IMR-90 (cell line): ENCODE data around the gene ZDHHC22. TPM values are rescaled to one million over a fixed set of nuclear protein-coding genes. Genes with fewer than 3 reads are reported as not detected.

Experiments used
- ATAC-seq: fragments of 200-7000 bp; cut with Tn5 transposase; 2 replicates; pipeline ENCODE4 v1.9.1; 2020; ENCODE audit warnings: low read depth, mild to moderate bottlenecking, moderate library complexity
- BruUV-seq: library from RNA; stranded (reverse); fragments of 400-500 nt; replicated peaks from 2 replicates; lab custom pipeline; 2021; lab: Mats Ljungman, UMichigan
- CTCF ChIA-PET: fragments of 300-600 bp; formaldehyde crosslinking; extraction: SDS; loops from one replicate; lab custom pipeline; 2021; ENCODE audit warnings: antibody characterized with exemption; lab: Yijun Ruan, JAX
- POLR2A ChIA-PET: fragments of 300-600 bp; sonication (Branson Sonifier 250); formaldehyde crosslinking; loops from one replicate; lab custom pipeline; 2022; ENCODE audit warnings: antibody characterized with exemption; ENCODE audit not compliant: unreplicated experiment; lab: Charles Lee
- DNase-seq: peaks from one replicate; pipeline ENCODE4 v3.0.0; 2013
- H2AFZ ChIP-seq: replicated peaks from 2 replicates; pipeline ENCODE3; 2013; ENCODE audit warnings: low read length, mild to moderate bottlenecking; ENCODE audit not compliant: poor library complexity
- H2AK5ac ChIP-seq: 2 replicates; pipeline ENCODE4 v1.6.1; 2013; ENCODE audit warnings: low read depth, low read length, inconsistent platforms
- H2AK9ac ChIP-seq: replicated peaks from 2 replicates; pipeline ENCODE3; 2013; ENCODE audit warnings: mild to moderate bottlenecking, low read depth, low read length, moderate library complexity; ENCODE audit not compliant: poor library complexity
- H2BK120ac ChIP-seq: 2 replicates; pipeline ENCODE4 v1.6.1; 2013; ENCODE audit warnings: low read depth, low read length, inconsistent platforms
- H2BK15ac ChIP-seq: 3 replicates; pipeline ENCODE4 v1.6.1; 2013; ENCODE audit warnings: low read depth, low read length, inconsistent platforms
- H2BK20ac ChIP-seq: 2 replicates; pipeline ENCODE4 v1.6.1; 2013; ENCODE audit warnings: low read depth, mild to moderate bottlenecking, inconsistent platforms, low read length, moderate library complexity
- H2BK5ac ChIP-seq: 2 replicates; pipeline ENCODE4 v1.6.1; 2013; ENCODE audit warnings: mild to moderate bottlenecking, low read depth, low read length, inconsistent platforms; ENCODE audit not compliant: poor library complexity, severe bottlenecking
- H3K14ac ChIP-seq: replicated peaks from 2 replicates; pipeline ENCODE4 v1.6.1; 2013; ENCODE audit warnings: low read depth, low read length, inconsistent platforms
- H3K18ac ChIP-seq: 2 replicates; pipeline ENCODE4 v1.6.1; 2013; ENCODE audit warnings: low read depth, low read length, control low read depth
- H3K23ac ChIP-seq: 2 replicates; pipeline ENCODE4 v1.6.1; 2013; ENCODE audit warnings: low read depth, low read length, inconsistent platforms
- H3K27ac ChIP-seq: 2 replicates; pipeline ENCODE4 v1.5.1; 2013; ENCODE audit warnings: mild to moderate bottlenecking, control low read depth, low read length; ENCODE audit not compliant: insufficient read depth
- H3K27me3 ChIP-seq: 2 replicates; pipeline ENCODE4 v1.6.1; 2013; ENCODE audit warnings: low read length; ENCODE audit not compliant: control insufficient read depth, insufficient read depth
- H3K36me3 ChIP-seq: 2 replicates; pipeline ENCODE4 v1.6.1; 2013; ENCODE audit warnings: low read length, mixed read lengths; ENCODE audit not compliant: control insufficient read depth, insufficient read depth
- H3K4ac ChIP-seq: 2 replicates; pipeline ENCODE4 v1.6.1; 2013; ENCODE audit warnings: low read depth, low read length, inconsistent platforms
- H3K4me1 ChIP-seq: 2 replicates; pipeline ENCODE4 v1.6.1; 2013; ENCODE audit warnings: low read length, mixed read lengths; ENCODE audit not compliant: control insufficient read depth, insufficient read depth
- H3K4me2 ChIP-seq: 2 replicates; pipeline ENCODE4 v1.6.1; 2013; ENCODE audit warnings: low read depth, mild to moderate bottlenecking, control low read depth, low read length, moderate library complexity
- H3K4me3 ChIP-seq: 2 replicates; pipeline ENCODE4 v1.5.1; 2013; ENCODE audit warnings: low read depth, mild to moderate bottlenecking, control low read depth, low read length, moderate library complexity; ENCODE audit not compliant: insufficient read depth
- H3K56ac ChIP-seq: 2 replicates; pipeline ENCODE4 v1.6.1; 2013; ENCODE audit warnings: low read length, inconsistent platforms; ENCODE audit not compliant: insufficient read depth; ENCODE audit errors: extremely low read depth
- H3K79me1 ChIP-seq, 2 experiments: 2 replicates each; pipeline ENCODE4 v1.6.1; 2013; ENCODE audit warnings: low read length in 2 of 2, inconsistent platforms in 1 of 2, low read depth in 1 of 2
- H3K9ac ChIP-seq: 2 replicates; pipeline ENCODE4 v1.6.1; 2013; ENCODE audit warnings: low read depth, low read length, control low read depth
- H3K9me1 ChIP-seq: 2 replicates; pipeline ENCODE4 v1.6.1; 2013; ENCODE audit warnings: low read length, inconsistent platforms; ENCODE audit not compliant: insufficient read depth
- H3K9me3 ChIP-seq: 2 replicates; pipeline ENCODE4 v1.6.1; 2013; ENCODE audit warnings: low read length; ENCODE audit not compliant: control insufficient read depth, insufficient read depth
- H4K20me1 ChIP-seq: 2 replicates; pipeline ENCODE4 v1.6.1; 2013; ENCODE audit warnings: low read length, inconsistent platforms; ENCODE audit not compliant: insufficient read depth
- H4K5ac ChIP-seq: 2 replicates; pipeline ENCODE4 v1.6.1; 2013; ENCODE audit warnings: mild to moderate bottlenecking, low read depth, low read length, control low read depth
- H4K8ac ChIP-seq, 2 experiments: 2 replicates each; pipeline ENCODE4 v1.6.1; 2013; ENCODE audit warnings: low read depth in 2 of 2, low read length in 2 of 2, control low read depth in 1 of 2, inconsistent platforms in 1 of 2
- H4K91ac ChIP-seq: 2 replicates; pipeline ENCODE4 v1.6.1; 2013; ENCODE audit warnings: low read depth, low read length, inconsistent platforms; ENCODE audit not compliant: insufficient read depth
- BHLHE40 ChIP-seq: fragments of 150-350 bp; IDR thresholded peaks from 2 replicates; pipeline ENCODE4 v1.6.1; 2016; ENCODE audit warnings: mild to moderate bottlenecking, low read depth, low read length
- CEBPB ChIP-seq: IDR thresholded peaks from 2 replicates; pipeline ENCODE4 v1.6.1; 2012; ENCODE audit warnings: low read depth, low read length, improper control_type of control experiment
- ELK1 ChIP-seq: fragments of 150-350 bp; IDR thresholded peaks from 2 replicates; pipeline ENCODE4 v1.6.1; 2016; ENCODE audit warnings: low read depth, mild to moderate bottlenecking, low read length, moderate library complexity, borderline replicate concordance
- FOS ChIP-seq: fragments of 150-350 bp; IDR thresholded peaks from 2 replicates; pipeline ENCODE4 v1.6.1; 2016; ENCODE audit warnings: low read depth, low read length
- MAFK ChIP-seq: IDR thresholded peaks from 2 replicates; pipeline ENCODE4 v1.6.1; 2012; ENCODE audit warnings: low read depth, low read length, improper control_type of control experiment
- MXI1 ChIP-seq: IDR thresholded peaks from 2 replicates; pipeline ENCODE4 v1.6.1; 2012; ENCODE audit warnings: low read depth, mild to moderate bottlenecking, low read length, moderate library complexity, borderline replicate concordance
- NFE2L2 ChIP-seq: fragments of 150-350 bp; IDR thresholded peaks from 2 replicates; pipeline ENCODE4 v1.6.1; 2016; ENCODE audit warnings: low read depth, mild to moderate bottlenecking, low read length
- RAD21 ChIP-seq: IDR thresholded peaks from 2 replicates; pipeline ENCODE4 v1.6.1; 2012; ENCODE audit warnings: low read length, improper control_type of control experiment
- RCOR1 ChIP-seq: IDR thresholded peaks from 2 replicates; pipeline ENCODE4 v1.6.1; 2012; ENCODE audit warnings: mild to moderate bottlenecking, low read length, improper control_type of control experiment; ENCODE audit not compliant: insufficient replicate concordance
- RFX5 ChIP-seq: IDR thresholded peaks from 2 replicates; pipeline ENCODE4 v1.8.0; 2012; ENCODE audit warnings: low read depth, mild to moderate bottlenecking, low read length, moderate library complexity
- SMC3 ChIP-seq: fragments of 150-350 bp; IDR thresholded peaks from 2 replicates; pipeline ENCODE4 v1.6.1; 2016; ENCODE audit warnings: low read depth, mild to moderate bottlenecking, antibody characterized with exemption, low read length, moderate library complexity
- USF2 ChIP-seq: fragments of 150-350 bp; IDR thresholded peaks from 2 replicates; pipeline ENCODE4 v1.6.1; 2017; ENCODE audit warnings: mild to moderate bottlenecking, antibody characterized with exemption, low read length, low read depth
- WGBS, 2 experiments: methylation state at CpG; one replicate each; pipeline versions ENCODE4 v1.1.5 to v1.1.7; 2013; ENCODE audit warnings: missing lambda C conversion rate in 2 of 2; ENCODE audit not compliant: insufficient read length in 1 of 2; ENCODE audit errors: extremely low coverage in 2 of 2; 5-methylcytosine and 5-hydroxymethylcytosine counted together
- dilution Hi-C: fragments of 300-500 bp; cut with HindIII; formaldehyde crosslinking; loops from one replicate; pipeline ENCODE4 v1.14.3; 2018; ENCODE audit warnings: low sequenced_read_pairs; ENCODE audit not compliant: unreplicated experiment
- in situ Hi-C: fragments of 300-500 bp; cut with MboI; formaldehyde crosslinking; loops from 3 replicates; pipeline ENCODE4 v1.14.3; 2019; ENCODE audit warnings: low sequenced_read_pairs, inconsistent platforms, mixed read lengths
- intact Hi-C: fragments of 100-400 bp; cut with micrococcal nuclease; formaldehyde crosslinking; loops from 2 replicates; pipeline ENCODE4 v1.10.0; 2022
- polyA plus RNA-seq, 3 experiments: library from polyadenylated mRNA; depleted of rRNA; stranded (reverse); fragments of >200 nt; gene quantifications; 2 replicates each; pipeline ENCODE4 v1.2.3, GENCODE V29; 2012; ENCODE audit warnings: low replicate concordance in 1 of 3
- total RNA-seq: library from RNA; depleted of rRNA; stranded (reverse); fragments of >200 nt; gene quantifications from 2 replicates; pipeline ENCODE4 v1.2.3, GENCODE V29; 2012

Gene ZDHHC22
- total and polyA plus RNA-seq, 2 of the 4 experiments (the other 2 are of a cell fraction): not detected

GRCh38 chr14:77122526-77123125 is 19.0 kb downstream of the ZDHHC22 start:
- H3K14ac ChIP-seq: no peak overlapping the region
- intact Hi-C loops: no loop called here
- no TSS peak for BruUV-seq
- no peak overlapping the region for H2BK5ac ChIP-seq
- no peaks in the 10 kb centered on the region for H3K9me3 ChIP-seq
- no peaks in the 10 kb centered on the region for H3K79me1 ChIP-seq
- H2AK5ac ChIP-seq: no peak overlapping the region
- H3K36me3 ChIP-seq: no peaks in the 10 kb centered on the region
- no peak overlapping the region for H3K9ac ChIP-seq
- ATAC-seq (no peak), DNase-seq (no peak)
- dilution Hi-C loops: no loop called here
- H3K18ac ChIP-seq: no peak overlapping the region
- H3K9me1 ChIP-seq: no peaks in the 10 kb centered on the region
- no peak overlapping the region for H2AK9ac ChIP-seq
- peaks cover 43% of the 10 kb centered on the region for H3K27me3 ChIP-seq
- H2AFZ ChIP-seq: no peak overlapping the region
- no peak overlapping the region for H2BK15ac ChIP-seq
- H3K4me2 ChIP-seq: no peak overlapping the region
- H3K23ac ChIP-seq: no peak overlapping the region
- H4K20me1 ChIP-seq: no peaks in the 10 kb centered on the region
- no peak overlapping the region for H4K91ac ChIP-seq
- no peak overlapping the region for H3K56ac ChIP-seq
- POLR2A ChIA-PET: no interaction called here
- CTCF ChIA-PET: no interaction called here
- TF ChIP-seq SMC3 (no peak), NFE2L2 (no peak), RCOR1 (no peak), RAD21 (no peak), MAFK (no peak), USF2 (no peak), MXI1 (no peak), CEBPB (no peak), ELK1 (no peak), FOS (no peak), RFX5 (no peak), BHLHE40 (no peak)
- no peak overlapping the region for H4K8ac ChIP-seq
- H4K5ac ChIP-seq: no peak overlapping the region
- H3K4me1 ChIP-seq: no peaks in the 10 kb centered on the region; the same call in 1 of the 2 replicates
- no peak overlapping the region for H3K4me3 ChIP-seq
- no peak overlapping the region for H3K27ac ChIP-seq
- in situ Hi-C loops: no loop called here
- H2BK120ac ChIP-seq: no peak overlapping the region
- H2BK20ac ChIP-seq: no peak overlapping the region
- 69% methylated on average over 2 of the region's 6 CpGs; no CpG with 5 or more reads in 1 of the 2 experiments for WGBS, 2 experiments
- no peak overlapping the region for H3K4ac ChIP-seq
